ENCODE results near the gene ZKSCAN3.

Gene ZKSCAN3

GRCh38 chr6:28330041-28330440 lies 19.7 kb upstream of the ZKSCAN3 start:
- peaks cover 26% of the 10 kb centered on the region for H3K9me3 ChIP-seq (ENCODE audit: control insufficient read depth, low read length)
- WGBS, 2 experiments (ENCODE audit: insufficient coverage in 2 of 2) = no CpG with 5 or more reads among the region's 1 CpG
- H3K4me3 ChIP-seq (ENCODE audit: extremely low read depth, insufficient read depth, low read length, poor library complexity, severe bottlenecking) = no peak overlapping the region
- H3K27ac ChIP-seq (ENCODE audit: low read depth, low read length, severe bottlenecking) = no peak overlapping the region
- H3K4me1 ChIP-seq (ENCODE audit: control insufficient read depth, insufficient read depth, low read length, poor library complexity, severe bottlenecking) = no peaks in the 10 kb centered on the region
- H3K36me3 ChIP-seq (ENCODE audit: control insufficient read depth, insufficient read depth, low read length) = peaks cover 18% of the 10 kb centered on the region

DNA sequence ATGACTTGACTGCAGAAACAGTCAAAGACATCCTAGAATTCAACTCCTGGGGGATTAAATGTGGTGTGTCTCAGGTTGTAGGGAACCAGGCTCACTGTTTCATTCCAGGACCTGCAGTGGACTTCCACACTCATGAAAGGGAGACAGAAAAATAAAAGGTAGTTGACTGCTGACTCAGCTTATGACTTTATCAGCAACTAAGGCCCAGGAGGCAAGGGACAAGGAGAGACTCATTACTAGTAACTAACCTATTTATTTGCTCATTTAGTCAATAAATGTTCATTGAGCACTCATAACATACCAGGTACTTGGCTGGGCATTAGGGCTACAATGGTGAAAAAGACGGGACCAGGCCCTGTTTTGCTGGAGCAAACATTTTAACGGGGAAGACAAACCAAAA lies 16.7 kb upstream of the ZKSCAN3 start:
- H3K4me1 ChIP-seq (ENCODE audit: control insufficient read depth, insufficient read depth, low read length, poor library complexity, severe bottlenecking) = peaks cover 2% of the 10 kb centered on the region
- H3K4me3 ChIP-seq (ENCODE audit: extremely low read depth, insufficient read depth, low read length, poor library complexity, severe bottlenecking) = no peak overlapping the region
- H3K9me3 ChIP-seq (ENCODE audit: control insufficient read depth, low read length) = peaks cover 6% of the 10 kb centered on the region
- no peaks in the 10 kb centered on the region for H3K36me3 ChIP-seq (ENCODE audit: control insufficient read depth, insufficient read depth, low read length)
- no peak overlapping the region for H3K27ac ChIP-seq (ENCODE audit: low read depth, low read length, severe bottlenecking)
- WGBS, 2 experiments (ENCODE audit: insufficient coverage in 2 of 2) = 100% methylated on average over 1 of the region's 2 CpGs; no CpG with 5 or more reads in 1 of the 2 experiments

DNA sequence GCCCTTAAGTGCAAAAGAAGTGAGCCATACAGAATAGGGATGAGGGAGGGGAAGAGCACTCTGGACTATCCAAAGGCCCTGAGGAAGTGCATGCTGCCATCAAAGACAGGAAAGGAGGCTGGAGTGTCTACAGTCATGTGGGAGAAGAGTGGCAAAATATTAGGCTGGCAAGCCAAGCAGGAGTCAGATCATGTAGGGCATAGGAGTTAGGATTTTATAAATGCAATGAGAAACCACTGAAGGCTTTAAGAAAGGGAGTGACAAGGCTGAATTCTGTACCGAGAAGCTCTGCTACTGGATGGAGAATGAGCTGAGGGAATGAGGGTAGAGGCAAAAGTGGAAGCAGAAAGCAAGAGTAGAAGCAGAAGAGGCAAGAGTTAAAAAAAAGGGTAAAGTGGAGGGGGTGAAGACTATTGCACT lies 16.1 kb upstream of the ZKSCAN3 start:
- 71 to 91% methylated on average over 1 of the region's 1 CpG for WGBS, 2 experiments (ENCODE audit: insufficient coverage in 2 of 2)
- H3K27ac ChIP-seq (ENCODE audit: low read depth, low read length, severe bottlenecking) = no peak overlapping the region
- H3K4me3 ChIP-seq (ENCODE audit: extremely low read depth, insufficient read depth, low read length, poor library complexity, severe bottlenecking) = no peak overlapping the region
- H3K4me1 ChIP-seq (ENCODE audit: control insufficient read depth, insufficient read depth, low read length, poor library complexity, severe bottlenecking) = peaks cover 2% of the 10 kb centered on the region
- peaks cover 6% of the 10 kb centered on the region for H3K9me3 ChIP-seq (ENCODE audit: control insufficient read depth, low read length)
- no peaks in the 10 kb centered on the region for H3K36me3 ChIP-seq (ENCODE audit: control insufficient read depth, insufficient read depth, low read length)

DNA sequence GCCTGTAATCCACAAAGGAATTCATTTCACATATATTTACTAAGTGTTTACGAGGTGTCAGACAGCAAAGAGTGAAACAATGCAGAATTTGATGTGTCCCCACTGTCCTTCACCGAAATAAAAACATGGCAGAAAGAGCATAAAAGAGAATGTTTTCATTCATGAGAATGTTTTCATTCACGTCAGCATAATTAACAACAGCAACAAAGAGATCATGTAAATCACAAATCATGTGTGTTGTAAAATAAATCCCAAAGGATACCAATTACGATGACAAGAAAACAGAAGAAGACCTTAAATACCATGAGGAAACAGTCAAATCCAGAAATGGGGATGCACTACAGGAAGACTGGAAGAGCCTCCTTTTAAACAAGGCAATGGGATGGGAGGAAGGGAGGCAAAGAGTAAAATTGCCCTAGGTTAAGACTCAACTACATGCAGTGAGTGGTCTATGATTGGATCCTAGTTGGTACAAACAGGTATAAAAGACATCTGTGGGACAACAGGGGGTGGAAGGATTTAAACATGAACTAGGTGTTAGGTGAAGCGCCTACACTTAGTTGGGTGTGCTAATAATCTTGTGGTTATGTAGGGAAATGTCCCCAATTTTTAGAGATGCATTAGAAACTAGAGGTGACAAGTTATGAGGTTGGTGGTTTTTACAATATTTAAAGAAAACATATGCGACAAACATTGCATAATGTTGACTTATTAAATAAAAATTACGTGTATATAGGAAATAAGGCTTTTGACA lies 15.3 kb upstream of the ZKSCAN3 start:
- Histone ChIP-seq H3K36me3 (ENCODE audit: control insufficient read depth, insufficient read depth, low read length) (no peaks in the 10 kb centered on the region), H3K4me3 (ENCODE audit: extremely low read depth, insufficient read depth, low read length, poor library complexity, severe bottlenecking) (peak overlapping the region; percentile 77), H3K4me1 (ENCODE audit: control insufficient read depth, insufficient read depth, low read length, poor library complexity, severe bottlenecking) (peaks cover 2% of the 10 kb centered on the region), H3K27ac (ENCODE audit: low read depth, low read length, severe bottlenecking) (peak overlapping the region; percentile 99), H3K9me3 (ENCODE audit: control insufficient read depth, low read length) (no peaks in the 10 kb centered on the region)
- WGBS, 2 experiments (ENCODE audit: insufficient coverage in 2 of 2) = 100% methylated on average over 1 of the region's 7 CpGs

- peak overlapping the region; percentile 77 for H3K4me3 ChIP-seq (ENCODE audit: extremely low read depth, insufficient read depth, low read length, poor library complexity, severe bottlenecking)
- H3K27ac ChIP-seq (ENCODE audit: low read depth, low read length, severe bottlenecking) = peak overlapping the region; percentile 99
- H3K36me3 ChIP-seq (ENCODE audit: control insufficient read depth, insufficient read depth, low read length) = no peaks in the 10 kb centered on the region
- H3K9me3 ChIP-seq (ENCODE audit: control insufficient read depth, low read length) = no peaks in the 10 kb centered on the region
- 34 to 54% methylated on average over 7 to 11 of the region's 12 CpGs for WGBS, 2 experiments (ENCODE audit: insufficient coverage in 2 of 2)
- H3K4me1 ChIP-seq (ENCODE audit: control insufficient read depth, insufficient read depth, low read length, poor library complexity, severe bottlenecking) = peaks cover 2% of the 10 kb centered on the region
Observed at GRCh38 chr6:28335040-28335563, 14.6 kb upstream of the ZKSCAN3 start.

GRCh38 chr6:28335564-28336283 lies 14.0 kb upstream of the ZKSCAN3 start, which contains the start of gene ZSCAN31:
ZSCAN31 (minus strand) TSS chr6:28336148; CDS start chr6:28329683, 6,465 bp downstream.
- Histone ChIP-seq H3K4me1 (ENCODE audit: control insufficient read depth, insufficient read depth, low read length, poor library complexity, severe bottlenecking) (peaks cover 2% of the 10 kb centered on the region), H3K9me3 (ENCODE audit: control insufficient read depth, low read length) (no peaks in the 10 kb centered on the region), H3K4me3 (ENCODE audit: extremely low read depth, insufficient read depth, low read length, poor library complexity, severe bottlenecking) (peak within 1 kb of the TSS; percentile 77), H3K27ac (ENCODE audit: low read depth, low read length, severe bottlenecking) (peak within 1 kb of the TSS; percentile 99), H3K36me3 (ENCODE audit: control insufficient read depth, insufficient read depth, low read length) (no peaks in the 10 kb centered on the region)
- 0% methylated on average over 22 to 24 of the region's 35 CpGs for WGBS, 2 experiments (ENCODE audit: insufficient coverage in 2 of 2)

- Histone ChIP-seq H3K4me1 (ENCODE audit: control insufficient read depth, insufficient read depth, low read length, poor library complexity, severe bottlenecking) (peaks cover 2% of the 10 kb centered on the region), H3K27ac (ENCODE audit: low read depth, low read length, severe bottlenecking) (peak overlapping the region; percentile 99), H3K4me3 (ENCODE audit: extremely low read depth, insufficient read depth, low read length, poor library complexity, severe bottlenecking) (peak overlapping the region; percentile 77), H3K9me3 (ENCODE audit: control insufficient read depth, low read length) (no peaks in the 10 kb centered on the region), H3K36me3 (ENCODE audit: control insufficient read depth, insufficient read depth, low read length) (no peaks in the 10 kb centered on the region)
- 19 to 20% methylated on average over 22 to 23 of the region's 24 CpGs for WGBS, 2 experiments (ENCODE audit: insufficient coverage in 2 of 2)
Observed at GRCh38 chr6:28336284-28337120, 13.2 kb upstream of the ZKSCAN3 start.

GRCh38 chr6:28337121-28337520 lies 12.6 kb upstream of the ZKSCAN3 start:
- no peaks in the 10 kb centered on the region for H3K9me3 ChIP-seq (ENCODE audit: control insufficient read depth, low read length)
- peak overlapping the region; percentile 99 for H3K27ac ChIP-seq (ENCODE audit: low read depth, low read length, severe bottlenecking)
- peaks cover 2% of the 10 kb centered on the region for H3K4me1 ChIP-seq (ENCODE audit: control insufficient read depth, insufficient read depth, low read length, poor library complexity, severe bottlenecking)
- H3K4me3 ChIP-seq (ENCODE audit: extremely low read depth, insufficient read depth, low read length, poor library complexity, severe bottlenecking) = peak overlapping the region; percentile 77
- H3K36me3 ChIP-seq (ENCODE audit: control insufficient read depth, insufficient read depth, low read length) = no peaks in the 10 kb centered on the region

- no peaks in the 10 kb centered on the region for H3K36me3 ChIP-seq (ENCODE audit: control insufficient read depth, insufficient read depth, low read length)
- H3K4me3 ChIP-seq (ENCODE audit: extremely low read depth, insufficient read depth, low read length, poor library complexity, severe bottlenecking) = no peak overlapping the region
- no peak overlapping the region for H3K27ac ChIP-seq (ENCODE audit: low read depth, low read length, severe bottlenecking)
- H3K9me3 ChIP-seq (ENCODE audit: control insufficient read depth, low read length) = no peaks in the 10 kb centered on the region
- H3K4me1 ChIP-seq (ENCODE audit: control insufficient read depth, insufficient read depth, low read length, poor library complexity, severe bottlenecking) = peaks cover 2% of the 10 kb centered on the region
- no CpG with 5 or more reads among the region's 1 CpG for WGBS, 2 experiments (ENCODE audit: insufficient coverage in 2 of 2)
Observed at GRCh38 chr6:28340310-28341095, 9.2 kb upstream of the ZKSCAN3 start.

Measured in mesodermal cell (in vitro differentiated cells).